ENCODE measurements around the gene NME7.

GRCh38 chr1:169107603-169108208 is 259.9 kb downstream of the NME7 start:
- TF ChIP-seq EZH2 (IDR thresholded peaks at IDR 0.05) (no peak), ZNF274 (IDR thresholded peaks at IDR 0.05; ENCODE audit: low read depth, low read length) (no peak), EGR1 (IDR thresholded peaks at IDR 0.05; ENCODE audit: low read depth) (no peak)
- TF ChIP-seq, protein P1, sequence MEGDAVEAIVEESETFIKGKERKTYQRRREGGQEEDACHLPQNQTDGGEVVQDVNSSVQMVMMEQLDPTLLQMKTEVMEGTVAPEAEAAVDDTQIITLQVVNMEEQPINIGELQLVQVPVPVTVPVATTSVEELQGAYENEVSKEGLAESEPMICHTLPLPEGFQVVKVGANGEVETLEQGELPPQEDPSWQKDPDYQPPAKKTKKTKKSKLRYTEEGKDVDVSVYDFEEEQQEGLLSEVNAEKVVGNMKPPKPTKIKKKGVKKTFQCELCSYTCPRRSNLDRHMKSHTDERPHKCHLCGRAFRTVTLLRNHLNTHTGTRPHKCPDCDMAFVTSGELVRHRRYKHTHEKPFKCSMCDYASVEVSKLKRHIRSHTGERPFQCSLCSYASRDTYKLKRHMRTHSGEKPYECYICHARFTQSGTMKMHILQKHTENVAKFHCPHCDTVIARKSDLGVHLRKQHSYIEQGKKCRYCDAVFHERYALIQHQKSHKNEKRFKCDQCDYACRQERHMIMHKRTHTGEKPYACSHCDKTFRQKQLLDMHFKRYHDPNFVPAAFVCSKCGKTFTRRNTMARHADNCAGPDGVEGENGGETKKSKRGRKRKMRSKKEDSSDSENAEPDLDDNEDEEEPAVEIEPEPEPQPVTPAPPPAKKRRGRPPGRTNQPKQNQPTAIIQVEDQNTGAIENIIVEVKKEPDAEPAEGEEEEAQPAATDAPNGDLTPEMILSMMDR (IDR thresholded peaks at IDR 0.05 in 2 of 3, conservative IDR thresholded peaks at IDR 0.05 in 1 of 3; ENCODE audit: borderline replicate concordance in 1 of 3, insufficient read depth in 1 of 3, low read depth in 2 of 3, low read length in 2 of 3): no peak
